Caco-2 (cell line): ENCODE data around the gene COL6A2. TPM values are rescaled to one million over a fixed set of nuclear protein-coding genes. Genes with fewer than 3 reads are reported as not detected.

Experiments
- BruUV-seq: library from RNA; stranded (reverse); fragments of 400-500 nt; replicated peaks from 2 replicates; lab custom pipeline; 2021; lab: Mats Ljungman, UMichigan
- CTCF ChIA-PET: fragments of 300-600 bp; sonication (Branson Sonifier 250); formaldehyde crosslinking; loops from one replicate; lab custom pipeline; 2022; ENCODE audit warnings: antibody characterized with exemption; lab: Charles Lee
- POLR2A ChIA-PET: fragments of 300-600 bp; sonication (Branson Sonifier 250); formaldehyde crosslinking; loops from one replicate; lab custom pipeline; 2022; ENCODE audit warnings: antibody characterized with exemption; lab: Charles Lee
- DNase-seq, 2 experiments: peaks; one replicate each; pipeline versions ENCODE4 v3.0.0 to v3.0.0-alpha.2; 2020 to 2022
- H3K27me3 ChIP-seq: replicated peaks from 2 replicates; pipeline ENCODE4 v1.6.0; 2011; ENCODE audit warnings: low read length; ENCODE audit not compliant: control insufficient read depth, insufficient read depth
- H3K36me3 ChIP-seq: 2 replicates; pipeline ENCODE4 v1.5.1; 2011; ENCODE audit warnings: low read length; ENCODE audit not compliant: control insufficient read depth, insufficient read depth
- H3K4me1 ChIP-seq: fragments of 250-450 bp; sonication (Bioruptor Pico); 2 replicates; pipeline ENCODE4 v1.5.1; 2020; ENCODE audit warnings: mild to moderate bottlenecking
- H3K4me3 ChIP-seq: 2 replicates; pipeline ENCODE4 v1.5.1; 2011; ENCODE audit warnings: low read depth, mild to moderate bottlenecking, control low read depth, low read length
- H3K9me3 ChIP-seq: fragments of 250-450 bp; sonication (Bioruptor Pico); 2 replicates; pipeline ENCODE4 v1.5.1; 2020; ENCODE audit warnings: mild to moderate bottlenecking, moderate library complexity
- H3K27ac Mint-ChIP-seq: one replicate; pipeline ENCODE4 v1.8.0; 2022; ENCODE audit warnings: mixed read lengths; ENCODE audit not compliant: unreplicated experiment
- H3K27me3 Mint-ChIP-seq: one replicate; pipeline ENCODE4 v1.8.0; 2022; ENCODE audit warnings: mixed read lengths; ENCODE audit not compliant: insufficient read depth, unreplicated experiment
- H3K36me3 Mint-ChIP-seq: one replicate; pipeline ENCODE4 v1.8.0; 2022; ENCODE audit warnings: mild to moderate bottlenecking, mixed read lengths; ENCODE audit not compliant: insufficient read depth, unreplicated experiment
- H3K4me1 Mint-ChIP-seq: one replicate; pipeline ENCODE4 v1.8.0; 2022; ENCODE audit warnings: low read depth, mixed read lengths; ENCODE audit not compliant: unreplicated experiment
- H3K4me3 Mint-ChIP-seq: one replicate; pipeline ENCODE4 v1.8.0; 2022; ENCODE audit warnings: mild to moderate bottlenecking, moderate library complexity, mixed read lengths; ENCODE audit not compliant: unreplicated experiment
- H3K9me3 Mint-ChIP-seq: one replicate; pipeline ENCODE4 v1.8.0; 2022; ENCODE audit warnings: mixed read lengths; ENCODE audit not compliant: unreplicated experiment
- CTCF ChIP-seq, 2 experiments: fragments of 200-600 bp in 1 of 2; IDR thresholded peaks; 1 replicate in 1 of 2; 2 replicates in 1 of 2; pipeline versions ENCODE4 v1.5.1 to v1.8.0; 2011 to 2022; ENCODE audit warnings: antibody characterized with exemption in 1 of 2, control low read depth in 1 of 2, inconsistent platforms in 1 of 2, low read depth in 1 of 2, low read length in 1 of 2, mild to moderate bottlenecking in 1 of 2, moderate library complexity in 1 of 2; ENCODE audit not compliant: insufficient read depth in 1 of 2, severe bottlenecking in 1 of 2, unreplicated experiment in 1 of 2
- intact Hi-C: fragments of 100-400 bp; cut with micrococcal nuclease; formaldehyde crosslinking; loops from one replicate; pipeline ENCODE4 v1.10.0; 2022; ENCODE audit not compliant: unreplicated experiment
- total RNA-seq: library from RNA; stranded (reverse); gene quantifications from 2 replicates; pipeline ENCODE4 v1.2.3, GENCODE V29; 2022

COL6A2 gene
- total RNA-seq, 1 experiment from 2014 or later = 8.8 TPM

GRCh38 chr21:46049890-46050667, 47.8 kb upstream of the COL6A2 start:
- H3K4me3 ChIP-seq = no peak overlapping the region
- TF ChIP-seq CTCF (IDR thresholded peaks at IDR 0.05; ENCODE audit: insufficient read depth in 1 of 2, low read depth in 1 of 2, low read length in 1 of 2, severe bottlenecking in 1 of 2, unreplicated experiment in 1 of 2) = no peak
- BruUV-seq = no TSS peak
- no peaks in the 10 kb centered on the region for H3K9me3 Mint-ChIP-seq
- DNase-seq = no peak
- no peak overlapping the region for H3K4me3 Mint-ChIP-seq
- no peaks in the 10 kb centered on the region for H3K27me3 ChIP-seq
- intact Hi-C loops = no loop called here
- H3K36me3 Mint-ChIP-seq = no peaks in the 10 kb centered on the region
- H3K27me3 Mint-ChIP-seq = no peaks in the 10 kb centered on the region
- H3K36me3 ChIP-seq = no peaks in the 10 kb centered on the region
- CTCF ChIA-PET = no interaction called here
- POLR2A ChIA-PET = no interaction called here
- H3K9me3 ChIP-seq = no peaks in the 10 kb centered on the region
- H3K4me1 ChIP-seq = no peaks in the 10 kb centered on the region
- no peaks in the 10 kb centered on the region for H3K4me1 Mint-ChIP-seq
- no peak overlapping the region for H3K27ac Mint-ChIP-seq

GRCh38 chr21:46050668-46051378, 47.1 kb upstream of the COL6A2 start:
- Histone ChIP-seq H3K9me3 (no peaks in the 10 kb centered on the region), H3K36me3 (no peaks in the 10 kb centered on the region), H3K4me1 (no peaks in the 10 kb centered on the region), H3K4me3 (no peak overlapping the region), H3K27me3 (no peaks in the 10 kb centered on the region)
- TF ChIP-seq CTCF (IDR thresholded peaks at IDR 0.05; ENCODE audit: insufficient read depth in 1 of 2, low read depth in 1 of 2, low read length in 1 of 2, severe bottlenecking in 1 of 2, unreplicated experiment in 1 of 2) = no peak
- ChIA-PET POLR2A (no interaction called here), CTCF (no interaction called here)
- no peak overlapping the region for H3K4me3 Mint-ChIP-seq
- no peaks in the 10 kb centered on the region for H3K4me1 Mint-ChIP-seq
- no peaks in the 10 kb centered on the region for H3K36me3 Mint-ChIP-seq
- no peak overlapping the region for H3K27ac Mint-ChIP-seq
- intact Hi-C loops = no loop called here
- H3K27me3 Mint-ChIP-seq = no peaks in the 10 kb centered on the region
- H3K9me3 Mint-ChIP-seq = no peaks in the 10 kb centered on the region
- DNase-seq = no peak
- no TSS peak for BruUV-seq

- intact Hi-C loops = no loop called here
- no peak overlapping the region for H3K27ac Mint-ChIP-seq
- CTCF ChIA-PET = no interaction called here
Observed at GRCh38 chr21:46051379-46051770, 46.5 kb upstream of the COL6A2 start.

More at GRCh38 chr21:46051379-46051770, 46.5 kb upstream of the COL6A2 start:
- Histone ChIP-seq H3K27me3 (no peaks in the 10 kb centered on the region), H3K36me3 (no peaks in the 10 kb centered on the region), H3K4me1 (no peaks in the 10 kb centered on the region), H3K9me3 (no peaks in the 10 kb centered on the region), H3K4me3 (no peak overlapping the region)
- POLR2A ChIA-PET = no interaction called here
- no peak for TF ChIP-seq CTCF (IDR thresholded peaks at IDR 0.05; ENCODE audit: insufficient read depth in 1 of 2, low read depth in 1 of 2, low read length in 1 of 2, severe bottlenecking in 1 of 2, unreplicated experiment in 1 of 2)
- H3K27me3 Mint-ChIP-seq = no peaks in the 10 kb centered on the region
- H3K36me3 Mint-ChIP-seq = no peaks in the 10 kb centered on the region
- BruUV-seq = no TSS peak
- no peaks in the 10 kb centered on the region for H3K9me3 Mint-ChIP-seq
- H3K4me1 Mint-ChIP-seq = no peaks in the 10 kb centered on the region
- H3K4me3 Mint-ChIP-seq = no peak overlapping the region
- no peak for DNase-seq
